LoVo (cell line): ENCODE measurements around the gene KCTD3.

Source experiments
- DNase-seq: peaks from one replicate; pipeline ENCODE4 v3.0.0-alpha.2; 2016; ENCODE audit warnings: low spot score

Gene KCTD3

DNA sequence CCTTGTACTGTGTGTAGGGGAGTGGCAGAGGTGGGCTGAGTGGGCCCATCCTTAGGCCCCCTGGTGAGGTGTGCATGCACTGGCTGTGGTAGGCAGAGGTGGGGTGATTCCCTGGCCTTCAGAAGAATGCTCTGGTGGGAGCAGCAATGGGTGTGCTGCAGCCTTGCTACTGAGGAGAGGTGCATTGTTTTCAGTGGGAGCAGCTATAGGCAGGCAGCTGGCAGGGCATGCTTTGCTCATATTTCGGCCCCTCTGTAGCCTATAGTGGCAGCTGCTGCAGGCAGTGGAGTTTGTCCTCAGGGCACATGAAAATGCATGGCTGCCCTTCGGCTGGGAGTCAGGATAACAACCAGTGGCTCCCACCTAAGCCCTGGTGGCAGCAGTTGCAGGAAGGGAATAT, 10.1 kb upstream of the KCTD3 start:
- no peak for DNase-seq

DNA sequence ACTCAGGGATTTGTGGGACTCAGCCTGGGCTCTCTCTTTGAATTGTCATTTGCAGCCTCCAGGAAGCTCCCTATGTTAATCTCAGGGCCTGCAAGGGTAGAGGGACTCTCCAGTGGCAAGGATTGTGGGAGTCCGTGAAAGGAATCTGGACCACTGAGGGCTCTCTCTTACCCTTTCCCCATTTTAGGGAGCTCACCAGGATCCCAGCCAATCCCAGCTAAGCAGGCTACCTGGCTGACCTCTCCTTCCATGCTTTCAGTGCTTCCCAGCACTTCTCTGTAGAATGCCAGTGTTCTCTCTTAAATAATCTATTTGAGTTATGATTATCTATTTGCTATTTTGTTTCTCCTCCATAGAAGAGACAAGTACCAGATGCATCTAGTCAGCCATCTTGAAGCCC, 9.6 kb upstream of the KCTD3 start:
- no peak for DNase-seq

GRCh38 chr1:215557992-215558626, 9.0 kb upstream of the KCTD3 start:
- DNase-seq: no peak

GRCh38 chr1:215567491-215568298, 591 bp downstream of the KCTD3 start:
- peak; percentile 68 for DNase-seq

- no peak for DNase-seq
These were observed 1.2 kb downstream of the KCTD3 start for GRCh38 chr1:215568299-215568692.

DNA sequence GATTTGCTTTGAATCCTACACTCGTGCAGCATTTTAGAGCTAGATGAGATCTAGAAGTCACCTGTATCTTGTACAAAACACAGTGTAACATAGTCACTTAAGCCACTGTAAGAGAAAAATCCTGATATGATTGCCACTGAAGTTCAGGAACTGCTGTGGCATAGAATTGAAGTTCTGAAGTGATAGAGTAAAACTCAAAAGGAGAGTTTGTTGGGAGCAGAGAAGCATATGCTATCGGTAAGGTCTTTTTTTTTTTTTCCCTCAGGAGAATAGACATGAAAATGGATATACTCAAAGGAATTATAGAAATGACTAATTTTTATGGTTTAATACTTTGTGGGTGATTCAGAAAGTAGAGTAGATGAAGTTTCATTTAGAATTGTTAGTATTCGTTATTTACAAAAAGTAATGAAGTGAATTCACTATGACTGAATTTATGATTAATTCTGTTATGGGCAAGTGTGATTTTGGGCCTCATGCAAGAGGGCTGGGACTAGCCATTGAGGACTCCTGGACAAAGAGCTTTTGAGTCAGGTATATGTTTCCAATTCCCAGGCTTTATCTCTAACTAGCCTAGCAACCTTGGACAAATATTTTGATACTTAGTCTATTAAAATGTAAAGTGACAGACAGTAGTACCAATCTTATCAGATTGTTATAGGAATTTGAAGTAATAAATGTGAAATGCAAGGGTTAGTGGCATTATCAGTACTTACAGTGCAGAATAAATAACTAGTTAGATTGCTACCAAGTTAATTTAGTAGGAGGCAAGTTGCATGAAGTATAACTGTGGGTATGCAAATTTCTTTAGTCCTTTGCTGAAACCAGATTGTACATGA, 3.1 kb downstream of the KCTD3 start:
- DNase-seq: peak; percentile 15

DNA sequence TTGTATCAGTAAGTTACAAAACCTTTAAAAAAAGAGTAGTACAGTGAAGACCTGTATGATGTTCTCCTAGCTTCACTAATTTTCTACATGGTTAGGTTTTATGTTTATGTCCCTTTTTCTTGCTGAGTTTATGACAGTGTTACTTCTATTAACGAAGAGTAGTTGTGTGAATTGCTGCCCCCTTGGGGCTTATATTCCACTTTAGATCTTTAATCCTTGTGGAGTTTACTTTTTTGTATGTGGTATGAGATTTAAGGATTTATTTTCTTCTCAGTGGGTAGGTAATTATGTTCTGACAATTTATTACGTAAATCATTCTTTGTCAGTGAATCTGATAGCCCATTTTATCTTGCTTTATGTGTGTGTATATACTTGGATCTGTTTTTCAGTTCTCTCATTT, 14.8 kb downstream of the KCTD3 start:
- DNase-seq: no peak

GRCh38 chr1:215583185-215583749, 16.2 kb downstream of the KCTD3 start:
- DNase-seq: peak; percentile 53

DNA sequence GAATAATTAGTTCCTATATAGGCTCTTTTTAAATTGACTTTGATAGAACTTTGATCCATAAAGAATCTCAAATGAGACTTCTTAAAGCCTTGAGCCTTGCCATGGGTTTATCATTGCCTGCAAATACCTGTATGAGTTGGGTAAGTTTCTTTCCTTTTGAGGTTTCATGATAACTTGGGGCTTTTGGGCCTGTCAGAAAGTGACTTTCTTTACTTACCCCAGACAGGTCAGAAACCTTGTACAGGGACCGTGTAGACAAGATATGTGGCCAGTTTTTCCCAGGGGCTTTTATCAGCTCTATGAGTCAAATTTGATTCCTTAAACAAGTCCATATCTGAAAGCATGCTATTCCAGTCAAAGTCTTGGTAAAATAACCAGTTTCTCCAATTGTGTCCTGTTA, 17.3 kb downstream of the KCTD3 start:
- no peak for DNase-seq

GRCh38 chr1:215589650-215590435, 22.7 kb downstream of the KCTD3 start:
- DNase-seq: no peak

DNA sequence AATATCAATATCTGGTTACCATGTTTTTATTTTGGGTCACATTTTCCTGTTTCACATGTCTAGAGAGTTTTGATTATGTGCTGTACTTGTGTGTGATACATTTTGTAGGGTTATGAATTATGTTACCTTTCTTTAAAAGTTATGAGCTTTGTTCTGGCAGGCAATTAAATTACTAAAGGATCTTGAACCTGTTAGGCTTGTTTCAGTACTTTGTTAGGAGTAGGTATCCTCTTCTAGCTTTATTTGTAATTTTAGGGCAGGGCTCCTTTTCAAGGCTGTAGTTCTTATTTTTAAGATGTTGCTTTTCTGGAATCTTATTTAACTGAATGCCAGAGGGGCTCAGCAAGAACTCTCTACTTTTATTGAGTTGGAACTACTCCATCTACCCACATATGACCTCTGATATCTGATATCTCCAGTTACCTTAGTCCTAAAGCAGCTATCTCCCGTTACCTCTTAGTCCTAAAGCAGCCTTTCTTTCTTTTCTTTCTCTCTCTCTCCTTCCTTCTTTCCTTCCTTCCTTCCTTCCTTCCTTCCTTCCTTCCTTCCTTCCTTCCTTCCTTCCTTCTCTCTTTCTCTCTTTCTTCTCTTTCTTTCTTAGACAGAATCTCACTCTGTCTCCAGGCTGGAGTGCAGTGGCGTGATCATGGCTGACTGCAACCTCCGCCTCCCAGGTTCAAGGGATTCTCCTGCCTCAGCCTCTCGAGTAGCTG, 23.8 kb downstream of the KCTD3 start:
- no peak for DNase-seq

- no peak for DNase-seq
These were observed 27.5 kb downstream of the KCTD3 start for GRCh38 chr1:215594640-215595039.

DNA sequence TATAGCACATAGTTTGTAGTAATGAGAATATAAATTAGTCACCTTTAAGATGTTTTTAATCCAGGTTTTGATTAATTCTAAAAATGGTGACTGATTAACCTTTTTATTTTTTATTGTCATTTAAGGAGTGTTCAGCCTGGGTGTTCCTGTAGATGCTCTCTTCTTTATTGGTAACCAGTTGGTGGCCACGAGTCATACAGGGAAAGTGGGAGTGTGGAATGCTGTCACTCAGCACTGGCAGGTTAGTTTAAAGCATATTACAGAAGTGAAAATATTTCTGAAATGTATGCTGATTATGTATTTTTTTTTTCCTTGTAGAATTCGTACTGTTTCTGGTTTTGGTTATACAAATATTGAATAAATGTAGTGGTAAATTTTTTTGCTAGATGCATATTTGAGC, 28.1 kb downstream of the KCTD3 start:
- DNase-seq: peak; percentile 10

DNA sequence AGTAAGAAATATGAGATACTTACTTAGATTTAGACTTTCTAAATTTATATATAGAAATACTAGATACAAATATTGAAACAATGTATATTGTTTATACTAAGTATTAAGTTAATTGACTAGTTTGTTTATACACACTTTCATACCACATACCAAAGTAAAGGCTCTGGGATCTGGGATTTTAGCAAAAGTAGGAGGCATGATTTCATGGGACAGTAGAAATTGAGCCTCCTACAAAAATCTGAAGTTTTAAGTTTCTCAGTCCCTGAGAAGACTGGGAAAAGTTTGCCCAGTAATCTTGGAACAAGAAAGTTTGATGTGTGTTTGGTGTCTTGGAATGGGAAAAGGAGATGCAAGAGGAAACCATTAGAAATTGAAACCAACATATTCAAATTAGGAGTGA, 30.9 kb downstream of the KCTD3 start:
- DNase-seq: no peak

GRCh38 chr1:215599418-215600074, 32.4 kb downstream of the KCTD3 start:
- DNase-seq: no peak

- DNase-seq: no peak
These were observed 33.2 kb downstream of the KCTD3 start for GRCh38 chr1:215600258-215600792.

- DNase-seq: no peak
These were observed 33.8 kb downstream of the KCTD3 start for GRCh38 chr1:215600867-215601266.

- no peak for DNase-seq
These were observed 34.2 kb downstream of the KCTD3 start for GRCh38 chr1:215601276-215601675.

- no peak for DNase-seq
These were observed 36.2 kb downstream of the KCTD3 start for GRCh38 chr1:215603319-215603718.

DNA sequence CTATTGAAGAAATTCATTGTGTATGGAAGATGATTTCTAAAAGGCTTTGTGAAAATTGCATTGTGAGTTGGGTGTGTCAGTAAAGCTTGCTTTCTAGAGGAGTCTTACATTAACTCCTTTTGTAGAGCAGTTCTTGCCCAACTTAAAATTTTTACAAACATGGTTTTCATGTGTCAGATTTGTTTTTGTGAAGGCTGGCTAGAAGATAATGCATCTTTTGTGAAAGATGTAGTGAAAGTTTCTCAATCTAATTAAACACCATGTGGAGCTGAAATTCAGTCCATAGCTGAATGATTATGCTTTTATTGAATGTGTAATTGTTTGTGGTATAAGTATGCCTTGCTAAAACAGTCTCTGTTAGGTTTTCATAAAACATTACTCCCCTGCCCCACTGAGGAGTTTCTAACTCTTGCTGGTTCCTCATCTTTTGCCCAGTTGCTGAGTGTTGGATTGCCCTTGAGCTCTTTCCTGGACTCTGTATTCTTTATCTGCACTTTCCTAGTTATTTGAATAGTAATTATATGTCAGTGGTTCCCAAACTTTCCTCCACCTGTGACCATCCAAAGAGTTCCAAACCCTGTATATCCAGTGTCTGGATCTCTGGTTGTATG, 38.0 kb downstream of the KCTD3 start:
- DNase-seq: no peak
